OCI-LY7 (cell line): ENCODE measurements around the gene MGAT2. TPM values are rescaled to one million over a fixed set of nuclear protein-coding genes. Genes with fewer than 3 reads are reported as not detected.

Experiments used
- BruUV-seq: library from RNA; stranded (reverse); fragments of 400-500 nt; replicated peaks from 2 replicates; lab custom pipeline; 2021; lab: Mats Ljungman, UMichigan
- CTCF ChIA-PET: fragments of 300-600 bp; sonication (Branson Sonifier 250); formaldehyde crosslinking; loops from one replicate; lab custom pipeline; 2022; ENCODE audit warnings: antibody characterized with exemption; ENCODE audit not compliant: unreplicated experiment; lab: Charles Lee
- POLR2A ChIA-PET: fragments of 300-600 bp; sonication (Branson Sonifier 250); formaldehyde crosslinking; loops from one replicate; lab custom pipeline; 2022; ENCODE audit warnings: antibody characterized with exemption; lab: Charles Lee
- DNase-seq: peaks from one replicate; pipeline ENCODE4 v3.0.0-alpha.2; 2015; ENCODE audit warnings: low spot score
- H2AFZ ChIP-seq: fragments of 200-600 bp; sonication (generic), shearing (Covaris generic); 2 replicates; pipeline ENCODE4 v1.6.1; 2014; ENCODE audit warnings: mild to moderate bottlenecking, antibody characterized with exemption, low read length, moderate library complexity
- H3K27ac ChIP-seq: fragments of 200-600 bp; sonication (generic); 2 replicates; pipeline ENCODE4 v1.5.1; 2014; ENCODE audit warnings: mixed run types, low read depth, mild to moderate bottlenecking, moderate library complexity, low read length, inconsistent platforms; ENCODE audit not compliant: poor library complexity, severe bottlenecking
- H3K36me3 ChIP-seq: fragments of 200-600 bp; sonication (generic); 2 replicates; pipeline ENCODE4 v1.6.1; 2014; ENCODE audit warnings: mild to moderate bottlenecking, antibody characterized with exemption, low read length, moderate library complexity, mixed read lengths; ENCODE audit not compliant: insufficient read depth
- H3K4me1 ChIP-seq: fragments of 200-600 bp; sonication (generic); 2 replicates; pipeline ENCODE4 v1.5.1; 2014; ENCODE audit warnings: mild to moderate bottlenecking, low read length; ENCODE audit not compliant: insufficient read depth, poor library complexity, severe bottlenecking
- H3K4me2 ChIP-seq: fragments of 200-600 bp; sonication (generic); 2 replicates; pipeline ENCODE4 v1.6.1; 2014; ENCODE audit warnings: mild to moderate bottlenecking, low read length
- H3K4me3 ChIP-seq: fragments of 200-600 bp; sonication (generic); 2 replicates; pipeline ENCODE4 v1.5.1; 2014; ENCODE audit warnings: mild to moderate bottlenecking, low read depth, low read length; ENCODE audit not compliant: poor library complexity, severe bottlenecking
- H3K79me2 ChIP-seq: fragments of 200-600 bp; sonication (generic); 2 replicates; pipeline ENCODE4 v1.6.1; 2016; ENCODE audit warnings: low read depth, mild to moderate bottlenecking, low read length, moderate library complexity, mixed read lengths; ENCODE audit not compliant: insufficient read depth
- H3K9me2 ChIP-seq: fragments of 200-600 bp; sonication (generic); 2 replicates; pipeline ENCODE4 v1.6.1; 2016; ENCODE audit warnings: mild to moderate bottlenecking, low read length, mixed read lengths; ENCODE audit not compliant: insufficient read depth
- H3K9me3 ChIP-seq: fragments of 200-600 bp; sonication (generic); 2 replicates; pipeline ENCODE4 v1.6.1; 2014; ENCODE audit warnings: mild to moderate bottlenecking, mixed run types, low read length, mixed read lengths
- H4K20me1 ChIP-seq: fragments of 200-600 bp; sonication (generic); 2 replicates; pipeline ENCODE4 v1.6.1; 2014; ENCODE audit warnings: mild to moderate bottlenecking, antibody characterized with exemption, low read length, moderate library complexity, mixed read lengths; ENCODE audit not compliant: insufficient read depth
- CTCF ChIP-seq: fragments of 200-600 bp; sonication (generic); conservative IDR thresholded peaks from 2 replicates; pipeline ENCODE4 v1.5.1; 2014; ENCODE audit warnings: mild to moderate bottlenecking, antibody characterized with exemption, low read length, moderate library complexity, mixed read lengths
- EZH2phosphoT487 ChIP-seq: fragments of 200-600 bp; sonication (generic); IDR thresholded peaks from 2 replicates; pipeline ENCODE4 v1.6.1; 2018; ENCODE audit warnings: low read depth, borderline replicate concordance, mild to moderate bottlenecking, mixed run types, antibody characterized with exemption, low read length, moderate library complexity, mixed read lengths
- intact Hi-C: fragments of 100-400 bp; cut with micrococcal nuclease; formaldehyde crosslinking; loops from one replicate; pipeline ENCODE4 v1.10.0; 2022; ENCODE audit not compliant: unreplicated experiment
- total RNA-seq, 2 experiments: library from RNA; depleted of rRNA in 1 of 2; stranded (reverse); fragments of >200 nt in 1 of 2; shearing (Covaris generic) in 1 of 2; gene quantifications; 2 replicates each; pipeline ENCODE4 v1.2.3, GENCODE V29; 2014 to 2022

MGAT2 gene
- total RNA-seq, 2 experiments from 2014 or later: 71.7 to 83.5 TPM

- H3K36me3 ChIP-seq: peaks cover 89% of the 10 kb centered on the region
- POLR2A ChIA-PET: interaction anchor here (0.7 kb wide), 1 partner anchor 109 kb away, joined by 3 read pairs; no protein-coding TSS in a partner anchor
- H3K9me3 ChIP-seq: no peaks in the 10 kb centered on the region
- no peak for TF ChIP-seq EZH2phosphoT487
- TF ChIP-seq CTCF: no peak
- H2AFZ ChIP-seq: no peak overlapping the region
- H3K9me2 ChIP-seq: no peaks in the 10 kb centered on the region
- intact Hi-C loops: no loop called here
- H3K4me2 ChIP-seq: no peak overlapping the region
- H4K20me1 ChIP-seq: peaks cover 19% of the 10 kb centered on the region
- H3K79me2 ChIP-seq: peaks cover 29% of the 10 kb centered on the region; the same call in 1 of the 2 replicates
- H3K4me1 ChIP-seq: peaks cover 20% of the 10 kb centered on the region
- BruUV-seq: no TSS peak
- H3K27ac ChIP-seq: no peak overlapping the region
- H3K4me3 ChIP-seq: no peak overlapping the region
- CTCF ChIA-PET: no interaction called here
- no peak for DNase-seq
Observed at GRCh38 chr14:49578141-49578540, 42.5 kb upstream of the MGAT2 start.

GRCh38 chr14:49579841-49580240, 40.8 kb upstream of the MGAT2 start:
- Histone ChIP-seq H3K36me3 (peaks cover 90% of the 10 kb centered on the region), H3K79me2 (peaks cover 46% of the 10 kb centered on the region), H3K9me3 (no peaks in the 10 kb centered on the region), H3K4me1 (peaks cover 36% of the 10 kb centered on the region), H4K20me1 (peaks cover 35% of the 10 kb centered on the region), H2AFZ (no peak overlapping the region), H3K9me2 (no peaks in the 10 kb centered on the region), H3K27ac (no peak overlapping the region), H3K4me3 (no peak overlapping the region), H3K4me2 (no peak overlapping the region)
- no TSS peak for BruUV-seq
- intact Hi-C loops: no loop called here
- POLR2A ChIA-PET: interaction anchor here (0.6 kb wide), 2 partner anchors 44 to 245 kb away, joined by 3 read pairs; no protein-coding TSS in a partner anchor
- DNase-seq: no peak
- CTCF ChIA-PET: no interaction called here
- TF ChIP-seq EZH2phosphoT487 (no peak), CTCF (no peak)

GRCh38 chr14:49581209-49582112, 39.1 kb upstream of the MGAT2 start:
- BruUV-seq: no TSS peak
- Histone ChIP-seq H3K79me2 (peaks cover 60% of the 10 kb centered on the region), H3K9me2 (no peaks in the 10 kb centered on the region), H4K20me1 (peaks cover 41% of the 10 kb centered on the region), H3K4me1 (peaks cover 36% of the 10 kb centered on the region), H3K9me3 (no peaks in the 10 kb centered on the region), H2AFZ (no peak overlapping the region), H3K4me2 (peak overlapping the region; percentile 76), H3K4me3 (no peak overlapping the region), H3K36me3 (peaks cover 89% of the 10 kb centered on the region), H3K27ac (peak overlapping the region; percentile 23)
- no peak for TF ChIP-seq CTCF
- TF ChIP-seq EZH2phosphoT487: no peak
- intact Hi-C loops: no loop called here
- CTCF ChIA-PET: no interaction called here
- DNase-seq: no peak
- POLR2A ChIA-PET: no interaction called here
